Bone marrow (tissue), 2 donors: Measurements from ENCODE around the gene AP3B1.
"Not testable (repeated sequence)": the region's sequence is repeated elsewhere in the genome, so short reads cannot be mapped to it uniquely, and the experiment has no call there.

Experiments used
- DNase-seq, 2 donors: peaks; one replicate each; lab custom pipeline; 2025; lab: John Stamatoyannopoulos, UW

Gene AP3B1

GRCh38 chr5:78157001-78157400, 137.5 kb downstream of the AP3B1 start:
- DNase-seq: no peak

GRCh38 chr5:78151594-78152271, 142.8 kb downstream of the AP3B1 start:
- no peak for DNase-seq

- DNase-seq: no peak
Measured at GRCh38 chr5:78137290-78137689, 157.2 kb downstream of the AP3B1 start.

- no peak for DNase-seq
Measured at GRCh38 chr5:78133423-78133822, 161.1 kb downstream of the AP3B1 start.

- no peak for DNase-seq
Measured at GRCh38 chr5:78132507-78132906, 162.0 kb downstream of the AP3B1 start.

- DNase-seq: no peak
Measured at GRCh38 chr5:78129597-78129996, 164.9 kb downstream of the AP3B1 start.

GRCh38 chr5:78127875-78128274, 166.6 kb downstream of the AP3B1 start:
- no peak for DNase-seq

GRCh38 chr5:78126536-78126935, 168.0 kb downstream of the AP3B1 start:
- no peak for DNase-seq

- no peak for DNase-seq
Measured at GRCh38 chr5:78116167-78116566, 178.3 kb downstream of the AP3B1 start.

- DNase-seq: no peak
Measured at GRCh38 chr5:78113689-78114264, 180.7 kb downstream of the AP3B1 start.

GRCh38 chr5:78112931-78113330, 181.6 kb downstream of the AP3B1 start:
- no peak for DNase-seq

GRCh38 chr5:78109891-78110324, 184.6 kb downstream of the AP3B1 start:
- DNase-seq: no peak

GRCh38 chr5:78108564-78108963, 185.9 kb downstream of the AP3B1 start:
- DNase-seq: no peak

- no peak for DNase-seq
Measured at GRCh38 chr5:78103232-78103918, 191.1 kb downstream of the AP3B1 start.

- no peak for DNase-seq
Measured at GRCh38 chr5:78102500-78102899, 192.0 kb downstream of the AP3B1 start.

- no peak for DNase-seq
Measured at GRCh38 chr5:78095125-78095524, 199.4 kb downstream of the AP3B1 start.

- DNase-seq: no peak
Measured at GRCh38 chr5:78090002-78090401, 204.5 kb downstream of the AP3B1 start.

- no peak for DNase-seq
Measured at GRCh38 chr5:78078858-78079257, 215.6 kb downstream of the AP3B1 start.

- no peak for DNase-seq
Measured at GRCh38 chr5:78077369-78078068, 217.0 kb downstream of the AP3B1 start.

- DNase-seq: no peak
Measured at GRCh38 chr5:78076351-78076750, 218.1 kb downstream of the AP3B1 start.

- DNase-seq: no peak
Measured at GRCh38 chr5:78075301-78075700, 219.2 kb downstream of the AP3B1 start.

GRCh38 chr5:78070691-78071090, 223.8 kb downstream of the AP3B1 start:
- not testable (repeated sequence) for DNase-seq

- DNase-seq: not testable (repeated sequence)
Measured at GRCh38 chr5:78067581-78067980, 226.9 kb downstream of the AP3B1 start.
